BE2C (cell line): ENCODE results near the gene CSTB.

ENCODE experiments used
- DNase-seq: peaks from one replicate; pipeline ENCODE4 v3.0.0-alpha.2; 2020
- H3K27me3 ChIP-seq: fragments of 250-450 bp; sonication (Bioruptor Pico); 2 replicates; pipeline ENCODE4 v1.5.1; 2020; ENCODE audit warnings: mild to moderate bottlenecking
- H3K36me3 ChIP-seq: fragments of 250-450 bp; sonication (Bioruptor Pico); 2 replicates; pipeline ENCODE4 v1.5.1; 2020; ENCODE audit warnings: mild to moderate bottlenecking
- H3K4me1 ChIP-seq: fragments of 250-450 bp; sonication (Bioruptor Pico); 2 replicates; pipeline ENCODE4 v1.5.1; 2020
- H3K4me3 ChIP-seq: 2 replicates; pipeline ENCODE4 v1.5.1; 2011; ENCODE audit warnings: low read depth, low read length
- H3K9me3 ChIP-seq: fragments of 250-450 bp; sonication (Bioruptor Pico); 2 replicates; pipeline ENCODE4 v1.5.1; 2020
- CTCF ChIP-seq: IDR thresholded peaks from 2 replicates; pipeline ENCODE4 v1.5.1; 2012; ENCODE audit warnings: mild to moderate bottlenecking, low read depth, low read length

Gene CSTB

GRCh38 chr21:43734131-43734927, 41.8 kb downstream of the CSTB start:
- Histone ChIP-seq H3K4me1 (no peaks in the 10 kb centered on the region), H3K36me3 (peaks cover 6% of the 10 kb centered on the region), H3K27me3 (no peaks in the 10 kb centered on the region), H3K9me3 (no peaks in the 10 kb centered on the region), H3K4me3 (no peak overlapping the region)
- no peak for DNase-seq
- TF ChIP-seq CTCF: no peak

- no peaks in the 10 kb centered on the region for H3K4me1 ChIP-seq
- no peak for DNase-seq
- no peaks in the 10 kb centered on the region for H3K27me3 ChIP-seq
- peaks cover 6% of the 10 kb centered on the region for H3K36me3 ChIP-seq
- no peaks in the 10 kb centered on the region for H3K9me3 ChIP-seq
- TF ChIP-seq CTCF: no peak
- H3K4me3 ChIP-seq: no peak overlapping the region
These were observed 42.5 kb downstream of the CSTB start for GRCh38 chr21:43733529-43734071.

- no peak overlapping the region for H3K4me3 ChIP-seq
- no peaks in the 10 kb centered on the region for H3K9me3 ChIP-seq
- DNase-seq: no peak
- peaks cover 3% of the 10 kb centered on the region for H3K36me3 ChIP-seq
- no peak for TF ChIP-seq CTCF
- peaks cover 2% of the 10 kb centered on the region; the same call in 1 of the 2 replicates for H3K4me1 ChIP-seq
- H3K27me3 ChIP-seq: no peaks in the 10 kb centered on the region
These were observed 43.0 kb downstream of the CSTB start for GRCh38 chr21:43733060-43733459.

GRCh38 chr21:43731891-43732711, 44.0 kb downstream of the CSTB start:
- TF ChIP-seq CTCF: no peak
- no peaks in the 10 kb centered on the region; the same call in 1 of the 2 replicates for H3K36me3 ChIP-seq
- no peak overlapping the region for H3K4me3 ChIP-seq
- H3K27me3 ChIP-seq: no peaks in the 10 kb centered on the region
- no peaks in the 10 kb centered on the region for H3K9me3 ChIP-seq
- H3K4me1 ChIP-seq: peaks cover 5% of the 10 kb centered on the region; the same call in 1 of the 2 replicates
- no peak for DNase-seq

- Histone ChIP-seq H3K4me3 (no peak overlapping the region), H3K9me3 (no peaks in the 10 kb centered on the region), H3K36me3 (no peaks in the 10 kb centered on the region; the same call in 1 of the 2 replicates), H3K4me1 (peaks cover 5% of the 10 kb centered on the region; the same call in 1 of the 2 replicates), H3K27me3 (no peaks in the 10 kb centered on the region)
- TF ChIP-seq CTCF: no peak
- no peak for DNase-seq
These were observed 44.6 kb downstream of the CSTB start for GRCh38 chr21:43731476-43731875.
